Measurements from ENCODE around the gene C1QTNF6.

The C1QTNF6 gene

GRCh38 chr22:37206118-37206840 is 18.2 kb upstream of the C1QTNF6 start:
- TF ChIP-seq GATA3 (IDR thresholded peaks at IDR 0.05; ENCODE audit: low read depth, low read length) (no peak), GATA2 (IDR thresholded peaks at IDR 0.05; ENCODE audit: low read depth, low read length) (no peak)

DNA sequence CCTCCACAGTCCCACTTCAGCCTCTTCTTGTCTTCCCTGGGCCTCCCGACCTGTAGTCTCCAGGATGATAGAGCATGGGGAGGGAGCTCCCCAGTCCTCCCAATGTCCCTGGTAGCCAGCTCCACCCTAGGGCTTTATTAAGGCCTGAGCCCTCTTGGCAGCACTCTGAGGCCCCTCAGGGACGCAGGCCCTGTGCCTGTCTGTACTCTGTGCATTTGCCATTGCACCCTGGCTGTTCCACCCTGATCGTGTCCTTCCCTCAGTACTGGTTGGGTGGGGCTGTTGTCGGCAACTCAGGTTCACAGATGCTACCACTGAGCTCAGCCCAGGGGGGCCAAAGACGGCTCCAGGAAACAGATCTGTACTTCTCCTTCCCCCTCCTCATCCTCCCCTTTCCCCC is 17.0 kb upstream of the C1QTNF6 start:
- TF ChIP-seq GATA3 (IDR thresholded peaks at IDR 0.05; ENCODE audit: low read depth, low read length) (no peak), GATA2 (IDR thresholded peaks at IDR 0.05; ENCODE audit: low read depth, low read length) (no peak)

DNA sequence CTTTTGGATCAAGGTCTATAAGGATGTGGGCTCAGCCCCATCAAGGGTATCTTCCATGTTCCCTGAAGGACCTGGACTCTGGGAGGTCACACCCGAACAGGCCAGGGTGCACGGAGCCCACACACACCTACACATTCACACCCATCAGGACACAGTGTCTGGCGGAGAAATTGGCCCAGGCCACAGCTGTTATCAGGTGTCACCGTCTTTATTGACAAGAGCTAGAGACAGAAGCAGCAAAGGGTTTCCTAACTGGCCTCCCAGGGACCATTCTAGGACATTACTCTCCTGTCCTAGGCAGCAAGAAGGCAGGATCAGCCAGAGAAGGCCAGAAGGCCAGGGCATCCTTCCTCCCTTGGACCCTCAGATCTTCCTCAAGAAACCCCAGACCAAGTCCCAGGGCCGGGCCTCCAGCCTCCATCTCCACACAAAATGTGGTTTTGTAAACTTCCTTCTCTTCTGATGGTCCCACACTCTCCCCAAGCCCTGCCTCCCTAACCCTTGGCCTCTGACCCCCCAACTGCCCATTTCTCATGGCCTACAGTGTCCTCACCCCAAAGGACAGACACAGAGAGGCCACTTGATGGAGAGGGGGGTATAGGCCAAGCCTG is 16.1 kb upstream of the C1QTNF6 start:
- TF ChIP-seq GATA3 (IDR thresholded peaks at IDR 0.05; ENCODE audit: low read depth, low read length) (no peak), GATA2 (IDR thresholded peaks at IDR 0.05; ENCODE audit: low read depth, low read length) (no peak)

DNA sequence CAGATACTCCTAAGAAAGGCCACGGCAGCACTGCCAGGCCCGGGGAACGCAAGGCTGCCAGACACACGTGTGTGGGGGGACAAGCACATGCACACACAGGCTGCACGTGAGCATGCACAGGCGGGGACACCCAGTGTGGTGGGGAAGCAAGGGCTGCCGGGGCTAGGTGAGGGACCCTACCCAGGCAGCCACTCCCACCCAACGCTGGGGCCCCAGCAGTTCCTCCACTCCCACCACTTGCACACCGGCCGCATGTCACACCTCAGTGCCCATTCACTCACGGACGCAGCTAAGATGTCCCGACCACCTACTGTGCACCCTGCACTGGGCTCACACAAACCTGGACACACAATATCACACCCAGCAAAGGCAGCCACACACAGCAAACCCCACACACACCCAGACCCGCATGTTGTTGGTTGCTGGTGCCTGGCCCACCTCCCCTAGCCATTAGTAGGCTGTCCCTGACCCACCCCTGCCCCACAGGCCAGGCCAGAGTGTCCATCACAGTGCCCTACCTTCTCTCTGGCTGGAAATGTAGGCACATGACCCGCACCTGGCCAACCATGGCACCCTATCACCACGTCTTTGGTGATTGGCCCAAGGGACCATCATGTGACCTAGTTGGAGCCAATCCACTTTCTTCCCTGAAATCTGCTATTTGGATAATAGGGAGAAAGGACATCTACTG is 15.5 kb upstream of the C1QTNF6 start:
- TF ChIP-seq GATA3 (IDR thresholded peaks at IDR 0.05; ENCODE audit: low read depth, low read length) (no peak), GATA2 (IDR thresholded peaks at IDR 0.05; ENCODE audit: low read depth, low read length) (no peak)

DNA sequence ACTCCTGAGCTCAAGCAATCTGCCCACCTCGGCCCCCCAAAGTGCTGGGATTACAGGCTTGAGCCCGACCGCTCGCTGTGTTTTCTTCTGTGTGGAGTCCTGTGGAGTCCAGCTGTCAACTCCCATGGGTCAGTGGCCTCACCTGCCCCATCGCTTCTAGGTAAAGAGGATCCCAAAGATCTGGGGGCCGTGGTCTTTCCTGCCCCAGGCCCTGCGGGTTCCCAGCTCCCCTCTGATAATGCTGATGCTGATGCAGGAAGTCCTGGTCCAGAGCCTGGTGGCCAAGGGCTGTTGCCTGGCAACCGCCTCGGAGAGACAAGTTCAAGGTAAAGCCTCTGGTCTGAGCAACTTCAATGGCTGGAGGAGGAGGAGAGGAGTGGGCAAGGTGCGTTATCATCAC is 14.7 kb upstream of the C1QTNF6 start:
- no peak for TF ChIP-seq GATA3 (IDR thresholded peaks at IDR 0.05; ENCODE audit: low read depth, low read length)
- TF ChIP-seq GATA2 (IDR thresholded peaks at IDR 0.05; ENCODE audit: low read depth, low read length): no peak

DNA sequence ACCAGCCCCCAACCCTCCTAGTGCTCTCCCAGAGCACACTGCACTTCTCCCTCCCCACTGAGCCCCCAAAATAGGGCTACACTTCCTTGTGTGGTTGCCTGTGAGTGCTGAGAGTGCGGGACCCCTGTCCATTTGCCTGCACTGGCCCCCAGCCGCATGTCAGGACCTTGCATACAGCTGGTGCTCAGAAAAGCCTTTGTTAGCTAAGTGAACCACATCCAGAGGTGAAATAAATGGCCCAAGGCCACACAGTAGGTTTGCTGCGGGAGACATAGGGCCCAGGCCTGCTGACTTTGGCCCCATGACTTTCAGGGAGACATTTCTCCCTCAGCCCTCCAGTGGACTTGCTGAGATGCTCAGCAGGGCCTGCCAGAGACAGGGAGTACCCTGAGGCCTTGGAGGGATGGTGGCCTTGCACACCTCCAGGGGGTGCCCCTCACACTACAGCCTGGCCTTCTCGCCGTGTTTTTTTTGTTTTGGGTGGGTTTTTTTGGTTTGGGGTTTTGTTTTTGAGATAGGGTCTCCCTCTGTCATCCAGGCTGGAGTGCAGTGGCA is 14.0 kb upstream of the C1QTNF6 start:
- TF ChIP-seq GATA3 (IDR thresholded peaks at IDR 0.05; ENCODE audit: low read depth, low read length) (no peak), GATA2 (IDR thresholded peaks at IDR 0.05; ENCODE audit: low read depth, low read length) (no peak)

DNA sequence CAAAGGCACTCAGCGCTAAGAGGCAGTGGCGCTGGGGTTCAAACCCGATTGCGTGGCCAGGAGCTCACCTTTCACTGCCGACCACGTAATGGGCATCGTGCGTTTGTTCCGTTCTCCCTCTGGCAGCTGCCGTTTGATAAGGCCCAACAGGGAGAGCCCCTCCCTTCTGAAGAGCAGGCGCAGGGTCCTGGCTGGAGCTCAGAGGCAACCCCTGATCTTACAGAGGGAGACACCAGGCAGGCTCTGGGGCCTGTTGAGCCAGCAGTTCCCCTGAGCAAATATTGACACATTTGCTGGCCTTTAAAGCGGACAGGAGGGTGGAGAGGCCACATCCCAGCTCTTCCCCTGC is 11.7 kb upstream of the C1QTNF6 start:
- TF ChIP-seq GATA3 (IDR thresholded peaks at IDR 0.05; ENCODE audit: low read depth, low read length): no peak
- no peak for TF ChIP-seq GATA2 (IDR thresholded peaks at IDR 0.05; ENCODE audit: low read depth, low read length)

DNA sequence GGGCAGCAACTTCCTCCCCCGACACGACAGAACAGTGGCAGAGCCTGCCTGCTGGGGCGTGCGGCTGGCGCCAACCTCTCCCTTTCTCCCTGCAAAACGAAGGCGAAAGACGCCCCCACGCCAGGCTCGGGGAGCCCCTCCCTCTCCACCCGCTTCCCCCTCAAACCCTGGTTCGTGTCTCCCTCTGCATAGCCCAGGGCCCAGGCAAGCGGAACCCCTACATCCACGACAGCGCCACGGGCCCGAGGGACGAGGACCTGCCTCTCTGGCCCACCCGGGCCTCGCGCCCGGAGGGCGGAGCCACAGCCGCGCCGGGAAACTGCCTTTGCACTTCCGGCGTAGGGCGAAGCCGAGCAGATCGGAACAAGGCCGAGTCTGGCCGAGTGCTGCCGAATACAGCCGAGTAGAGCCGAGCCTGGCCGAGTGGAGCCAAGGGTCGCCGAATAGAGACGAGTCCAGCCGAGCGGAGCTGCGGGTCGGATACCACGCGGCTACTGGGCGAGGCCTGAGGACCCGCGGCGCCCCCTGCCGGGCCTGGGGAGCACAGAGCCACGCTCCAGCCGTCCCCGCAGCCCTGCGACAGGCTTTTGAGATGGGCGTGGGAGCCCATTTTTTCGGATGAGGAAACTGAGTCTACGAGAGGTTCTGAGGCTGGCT is 11.2 kb upstream of the C1QTNF6 start:
- TF ChIP-seq GATA2 (IDR thresholded peaks at IDR 0.05; ENCODE audit: low read depth, low read length) (no peak), GATA3 (IDR thresholded peaks at IDR 0.05; ENCODE audit: low read depth, low read length) (no peak)

DNA sequence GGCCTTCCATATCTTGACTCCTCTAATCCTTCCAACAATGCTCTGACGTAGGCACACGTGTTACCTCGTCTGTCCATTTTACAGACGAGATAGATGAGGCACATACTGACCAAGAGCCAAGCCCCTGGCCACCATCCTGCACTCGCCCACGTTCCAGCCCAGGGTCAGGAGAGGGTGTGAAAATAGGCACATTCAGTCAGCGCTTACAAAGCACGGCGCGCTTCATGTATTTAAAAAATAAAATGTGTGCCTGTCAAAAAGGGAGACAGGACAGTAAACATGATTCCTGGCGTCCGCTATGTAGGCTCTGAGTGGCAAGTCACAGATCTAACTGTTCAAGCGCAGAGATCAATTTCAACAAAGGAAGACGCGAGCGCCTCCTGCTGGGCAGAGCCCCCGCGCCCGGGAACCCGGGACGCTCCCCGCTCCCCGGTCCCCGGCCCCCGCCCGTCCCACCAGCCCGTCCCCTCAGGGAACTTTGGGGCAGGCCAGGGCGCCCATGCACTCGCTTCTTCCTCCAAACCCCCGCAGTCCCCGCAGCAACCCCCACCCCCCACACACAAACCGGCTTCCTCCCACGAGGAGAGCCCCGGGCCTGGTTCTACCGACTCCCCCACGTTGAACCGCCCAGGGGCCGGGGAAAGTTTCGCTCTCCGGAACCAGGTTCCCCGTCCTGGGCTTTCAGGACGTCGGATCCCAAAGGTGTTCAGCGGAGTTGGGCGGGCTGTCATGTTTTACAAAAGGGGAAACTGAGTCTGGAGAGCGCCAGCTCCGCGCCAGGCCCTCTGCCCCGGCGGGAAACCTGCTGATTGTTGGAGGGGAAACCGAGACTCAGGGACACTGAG is 10.4 kb upstream of the C1QTNF6 start:
- TF ChIP-seq GATA2 (IDR thresholded peaks at IDR 0.05; ENCODE audit: low read depth, low read length) (no peak), GATA3 (IDR thresholded peaks at IDR 0.05; ENCODE audit: low read depth, low read length) (no peak)

DNA sequence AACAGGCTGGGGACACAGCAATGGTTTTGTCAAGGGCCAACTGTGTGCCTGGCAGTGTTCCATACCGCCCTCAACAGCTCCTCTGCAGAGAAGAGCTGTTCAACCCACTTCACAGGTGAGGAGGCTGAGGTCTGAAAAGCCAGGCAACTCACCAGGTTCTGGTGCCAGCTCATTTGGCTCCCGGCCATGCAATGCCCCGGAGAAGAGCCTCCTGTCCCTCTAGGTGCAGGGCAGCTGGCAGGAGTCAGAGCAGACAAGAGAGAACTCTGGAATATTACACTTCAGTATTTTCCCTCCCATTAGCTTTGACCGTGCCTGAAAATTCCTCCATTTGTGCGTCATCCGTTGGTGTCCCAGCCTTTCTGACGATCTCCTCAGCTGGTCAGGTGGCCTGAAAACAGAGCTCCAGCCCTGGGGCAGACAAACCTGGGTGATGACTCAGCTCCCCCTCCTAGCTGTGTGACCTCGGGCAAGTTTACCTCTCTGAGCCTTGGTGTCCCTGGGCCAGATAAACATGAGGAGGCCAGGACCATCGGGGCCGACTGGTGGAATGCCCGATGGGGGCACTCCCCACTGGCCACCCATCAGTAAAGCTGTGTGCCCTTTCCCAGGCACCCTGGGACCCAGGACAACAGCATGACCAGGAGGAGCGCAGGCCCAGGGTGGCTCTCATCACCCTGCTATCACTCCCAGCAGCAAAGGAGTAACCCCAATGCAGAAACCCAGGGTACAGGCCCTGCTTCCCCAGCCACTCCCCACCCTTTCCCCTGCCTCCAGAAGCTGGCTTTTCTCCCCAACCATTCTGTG is 9.6 kb upstream of the C1QTNF6 start:
- TF ChIP-seq GATA2 (IDR thresholded peaks at IDR 0.05; ENCODE audit: low read depth, low read length): no peak
- TF ChIP-seq GATA3 (IDR thresholded peaks at IDR 0.05; ENCODE audit: low read depth, low read length): no peak

DNA sequence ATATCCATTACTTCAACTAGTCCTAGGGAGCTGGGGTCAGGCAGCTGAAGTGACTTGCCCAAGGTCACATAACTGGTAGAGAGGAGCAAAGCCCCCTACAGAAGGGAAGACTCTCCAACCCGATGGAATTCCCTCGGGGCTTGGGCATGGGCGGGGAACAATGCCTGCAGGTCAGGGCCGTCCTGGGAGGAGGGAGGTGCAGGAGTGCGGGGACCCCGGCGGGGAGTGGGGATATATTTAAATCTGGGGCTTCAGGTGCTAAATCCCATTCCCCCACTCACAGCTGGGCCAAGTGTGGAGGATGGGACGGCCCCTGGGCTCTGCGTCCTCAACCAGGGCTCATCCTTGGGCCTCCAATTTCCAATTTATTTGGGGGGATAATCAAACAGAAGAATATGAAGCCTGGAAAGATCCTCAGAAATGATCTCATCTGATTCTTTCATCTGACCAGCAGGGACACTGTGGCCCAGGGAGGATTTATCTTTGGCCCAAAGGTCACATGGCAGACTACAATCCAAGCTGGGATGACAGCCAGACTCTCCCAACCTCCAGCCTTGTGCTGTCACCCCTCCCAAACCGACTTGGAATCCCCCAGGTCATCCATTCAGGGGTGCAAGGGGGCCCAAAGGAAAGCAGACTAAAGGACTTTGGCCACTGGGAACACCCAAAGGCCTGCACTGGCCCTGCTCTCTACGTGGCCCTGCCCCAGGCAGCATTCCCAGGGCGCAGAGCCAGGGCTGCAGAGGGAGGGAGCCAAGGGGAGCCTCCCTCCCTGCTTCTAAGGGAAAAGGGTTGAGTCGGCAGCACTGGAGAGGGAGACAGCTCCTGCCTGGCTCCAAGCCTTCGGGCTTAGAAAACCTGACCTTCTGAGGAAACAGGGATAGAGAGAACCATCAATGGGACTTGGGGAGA is 8.7 kb upstream of the C1QTNF6 start:
- TF ChIP-seq GATA3 (IDR thresholded peaks at IDR 0.05; ENCODE audit: low read depth, low read length) (no peak), GATA2 (IDR thresholded peaks at IDR 0.05; ENCODE audit: low read depth, low read length) (no peak)

GRCh38 chr22:37195921-37196320 is 7.9 kb upstream of the C1QTNF6 start:
- no peak for TF ChIP-seq GATA2 (IDR thresholded peaks at IDR 0.05; ENCODE audit: low read depth, low read length)
- TF ChIP-seq GATA3 (IDR thresholded peaks at IDR 0.05; ENCODE audit: low read depth, low read length): no peak
